Adrenal gland (tissue), 5 donors: Measurements from ENCODE around the gene ANKRD55.

Source experiments
- CTCF ChIP-seq, 6 experiments: fragments of 450-650 bp in 4 of 6; fragments of 200-600 bp in 2 of 6; sonication (generic) in 1 of 6; IDR thresholded peaks; 1 replicate in 5 of 6; 2 replicates in 1 of 6; pipeline versions ENCODE4 v1.5.1 to v1.8.0; 2016 to 2021; ENCODE audit warnings: antibody characterized with exemption in 6 of 6, mild to moderate bottlenecking in 2 of 6, moderate library complexity in 1 of 6
- POLR2A ChIP-seq, 2 donors: fragments of 450-650 bp; IDR thresholded peaks; one replicate each; pipeline ENCODE4 v1.6.1; 2017; ENCODE audit warnings: antibody characterized with exemption in 2 of 2, mild to moderate bottlenecking in 2 of 2, moderate library complexity in 1 of 2
- donor health status: DM: no; HTN: no; CAD: no.

- TF ChIP-seq CTCF (IDR thresholded peaks at IDR 0.05) = no peak
- no peak for TF ChIP-seq POLR2A (IDR thresholded peaks at IDR 0.05)
Measured at GRCh38 chr5:56215019-56215830, 17.9 kb downstream of the ANKRD55 start.
